ENCODE measurements around the gene SLC22A12.

Gene SLC22A12

GRCh38 chr11:64629796-64630562 is 39.0 kb downstream of the SLC22A12 start:
- no peak for DNase-seq (ENCODE audit: extremely low read depth, insufficient read length)

DNA sequence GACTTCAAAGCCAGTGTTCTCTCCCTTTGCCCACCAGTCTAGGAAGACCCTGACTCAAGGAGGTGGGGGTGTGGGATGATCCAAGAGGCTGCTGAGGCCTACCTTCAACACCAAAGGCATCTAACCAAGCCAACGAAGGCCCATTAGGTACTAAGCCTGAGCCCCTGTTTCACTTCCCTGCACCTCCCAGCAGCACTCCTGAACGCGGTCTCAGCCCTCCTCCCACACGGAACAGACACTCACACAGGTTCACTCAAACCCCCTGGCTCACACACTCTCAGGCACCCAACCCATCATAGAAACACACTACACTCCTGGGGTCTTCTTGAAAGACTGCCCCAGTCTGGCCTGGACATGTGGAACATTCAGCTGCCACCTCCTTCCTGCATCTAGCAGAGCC is 40.7 kb downstream of the SLC22A12 start:
- DNase-seq (ENCODE audit: extremely low read depth, insufficient read length): no peak
- TF ChIP-seq, protein P1, sequence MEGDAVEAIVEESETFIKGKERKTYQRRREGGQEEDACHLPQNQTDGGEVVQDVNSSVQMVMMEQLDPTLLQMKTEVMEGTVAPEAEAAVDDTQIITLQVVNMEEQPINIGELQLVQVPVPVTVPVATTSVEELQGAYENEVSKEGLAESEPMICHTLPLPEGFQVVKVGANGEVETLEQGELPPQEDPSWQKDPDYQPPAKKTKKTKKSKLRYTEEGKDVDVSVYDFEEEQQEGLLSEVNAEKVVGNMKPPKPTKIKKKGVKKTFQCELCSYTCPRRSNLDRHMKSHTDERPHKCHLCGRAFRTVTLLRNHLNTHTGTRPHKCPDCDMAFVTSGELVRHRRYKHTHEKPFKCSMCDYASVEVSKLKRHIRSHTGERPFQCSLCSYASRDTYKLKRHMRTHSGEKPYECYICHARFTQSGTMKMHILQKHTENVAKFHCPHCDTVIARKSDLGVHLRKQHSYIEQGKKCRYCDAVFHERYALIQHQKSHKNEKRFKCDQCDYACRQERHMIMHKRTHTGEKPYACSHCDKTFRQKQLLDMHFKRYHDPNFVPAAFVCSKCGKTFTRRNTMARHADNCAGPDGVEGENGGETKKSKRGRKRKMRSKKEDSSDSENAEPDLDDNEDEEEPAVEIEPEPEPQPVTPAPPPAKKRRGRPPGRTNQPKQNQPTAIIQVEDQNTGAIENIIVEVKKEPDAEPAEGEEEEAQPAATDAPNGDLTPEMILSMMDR (IDR thresholded peaks at IDR 0.05; ENCODE audit: insufficient read depth, low read length, poor library complexity, severe bottlenecking): no peak
- no peaks in the 10 kb centered on the region for H3K36me3 ChIP-seq (ENCODE audit: control insufficient read depth, insufficient read depth, low read length)
- H3K27me3 ChIP-seq (replicated peaks; ENCODE audit: control insufficient read depth, insufficient read depth, low read length): no peaks in the 10 kb centered on the region; the same call in 1 of the 2 replicates
- H3K4me3 ChIP-seq (replicated peaks; ENCODE audit: low read depth, low read length): no peak overlapping the region

More at GRCh38 chr11:64629796-64630562, 39.0 kb downstream of the SLC22A12 start:
- TF ChIP-seq, protein P1 (IDR thresholded peaks at IDR 0.05; ENCODE audit: insufficient read depth, low read length, poor library complexity, severe bottlenecking): no peak
- H3K36me3 ChIP-seq (ENCODE audit: control insufficient read depth, insufficient read depth, low read length): no peaks in the 10 kb centered on the region
- no peaks in the 10 kb centered on the region; the same call in 1 of the 2 replicates for H3K27me3 ChIP-seq (replicated peaks; ENCODE audit: control insufficient read depth, insufficient read depth, low read length)
- no peak overlapping the region for H3K4me3 ChIP-seq (replicated peaks; ENCODE audit: low read depth, low read length)

GRCh38 chr11:64632237-64632636 is 41.2 kb downstream of the SLC22A12 start:
- H3K27me3 ChIP-seq (replicated peaks; ENCODE audit: control insufficient read depth, insufficient read depth, low read length): no peaks in the 10 kb centered on the region; the same call in 1 of the 2 replicates
- H3K4me3 ChIP-seq (replicated peaks; ENCODE audit: low read depth, low read length): no peak overlapping the region
- DNase-seq (ENCODE audit: extremely low read depth, insufficient read length): no peak
- H3K36me3 ChIP-seq (ENCODE audit: control insufficient read depth, insufficient read depth, low read length): no peaks in the 10 kb centered on the region
- TF ChIP-seq, protein P1 (IDR thresholded peaks at IDR 0.05; ENCODE audit: insufficient read depth, low read length, poor library complexity, severe bottlenecking): no peak

DNA sequence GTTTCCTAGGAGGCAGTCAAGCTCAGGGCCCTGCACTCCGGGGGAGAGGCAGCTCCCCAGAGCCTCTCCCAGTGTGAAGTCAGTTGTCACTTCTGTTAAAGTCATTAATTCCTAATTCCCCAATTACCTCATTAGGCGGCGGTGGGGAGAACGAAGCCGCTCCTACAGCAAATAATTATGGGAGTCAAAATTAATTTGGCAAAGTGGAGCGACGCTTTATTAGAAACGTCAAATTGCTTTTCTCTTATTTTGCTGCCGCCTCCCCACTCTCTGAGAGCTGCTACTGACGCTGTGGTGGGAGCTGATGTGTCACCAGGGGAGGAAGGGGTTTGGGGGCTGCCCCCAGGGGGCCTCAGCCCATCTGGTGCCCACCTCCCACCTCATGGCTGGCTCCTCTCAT is 41.6 kb downstream of the SLC22A12 start:
- no peaks in the 10 kb centered on the region; the same call in 1 of the 2 replicates for H3K27me3 ChIP-seq (replicated peaks; ENCODE audit: control insufficient read depth, insufficient read depth, low read length)
- TF ChIP-seq, protein P1 (IDR thresholded peaks at IDR 0.05; ENCODE audit: insufficient read depth, low read length, poor library complexity, severe bottlenecking): no peak
- H3K36me3 ChIP-seq (ENCODE audit: control insufficient read depth, insufficient read depth, low read length): no peaks in the 10 kb centered on the region
- H3K4me3 ChIP-seq (replicated peaks; ENCODE audit: low read depth, low read length): no peak overlapping the region
- no peak for DNase-seq (ENCODE audit: extremely low read depth, insufficient read length)

DNA sequence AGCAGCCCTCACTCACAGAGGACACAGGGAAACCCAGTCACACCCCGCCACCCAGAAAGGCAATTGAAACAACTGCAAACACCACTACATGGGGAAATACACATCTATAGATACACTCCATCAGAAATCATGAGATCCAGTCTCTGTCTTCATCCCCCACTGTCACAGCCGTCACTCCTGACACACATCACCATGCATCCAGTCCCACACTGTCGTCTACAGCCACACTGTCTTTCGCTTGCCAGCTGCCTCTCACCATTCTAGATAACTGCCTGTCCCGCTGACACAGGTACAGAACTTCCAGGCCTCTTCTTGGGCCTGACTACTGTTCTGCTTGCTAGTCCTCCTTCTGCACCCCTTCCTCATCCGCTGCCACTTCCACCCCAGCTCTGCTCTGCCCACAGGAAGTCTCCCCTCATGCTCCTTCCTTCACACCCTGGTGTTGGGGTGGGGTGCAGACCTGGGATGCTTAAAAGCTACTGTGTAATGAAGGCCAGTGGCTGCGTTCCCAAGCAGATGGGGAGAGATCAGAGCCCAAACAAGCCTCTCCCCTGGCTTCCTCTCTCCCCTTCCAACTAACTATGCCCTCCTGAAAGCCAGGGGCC is 42.6 kb downstream of the SLC22A12 start:
- no peak for DNase-seq (ENCODE audit: extremely low read depth, insufficient read length)
- Histone ChIP-seq H3K4me3 (replicated peaks; ENCODE audit: low read depth, low read length) (no peak overlapping the region), H3K27me3 (replicated peaks; ENCODE audit: control insufficient read depth, insufficient read depth, low read length) (no peaks in the 10 kb centered on the region; the same call in 1 of the 2 replicates)

More for the DNA sequence above, 42.6 kb downstream of the SLC22A12 start:
- H3K36me3 ChIP-seq (ENCODE audit: control insufficient read depth, insufficient read depth, low read length): no peaks in the 10 kb centered on the region
- TF ChIP-seq, protein P1 (IDR thresholded peaks at IDR 0.05; ENCODE audit: insufficient read depth, low read length, poor library complexity, severe bottlenecking): no peak
